NCI-H2171 treated with DMSO at 0.1 percent for 48 hours (cell line): ENCODE results near the gene RNF223.

Experiments
- DNase-seq: peaks from one replicate; lab custom pipeline; 2025; lab: John Stamatoyannopoulos, UW

The RNF223 gene

GRCh38 chr1:1026599-1027413 is 47.3 kb downstream of the RNF223 start:
- no peak for DNase-seq

DNA sequence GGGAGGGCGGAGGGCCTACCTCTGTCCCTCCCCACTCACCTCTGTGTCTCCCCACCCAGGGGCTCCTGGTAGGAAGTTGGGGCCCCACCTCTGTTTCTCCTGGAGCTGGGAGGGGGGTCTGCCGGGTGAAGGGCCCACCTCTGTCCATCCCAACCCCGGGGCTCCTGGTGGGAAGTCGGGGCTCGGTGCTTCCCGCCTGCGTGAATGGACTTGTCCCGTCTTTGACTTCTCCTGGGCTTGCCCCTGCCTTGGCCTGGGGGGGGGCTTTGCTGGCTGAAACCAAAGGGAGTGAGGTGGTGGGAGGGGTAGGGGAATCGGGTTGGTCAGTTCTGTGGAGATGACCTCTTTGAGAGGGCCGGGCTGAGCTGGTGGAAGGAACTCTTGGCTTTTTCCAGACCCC is 48.4 kb downstream of the RNF223 start:
- DNase-seq: no peak

GRCh38 chr1:1024771-1025699 is 49.1 kb downstream of the RNF223 start:
- no peak for DNase-seq

DNA sequence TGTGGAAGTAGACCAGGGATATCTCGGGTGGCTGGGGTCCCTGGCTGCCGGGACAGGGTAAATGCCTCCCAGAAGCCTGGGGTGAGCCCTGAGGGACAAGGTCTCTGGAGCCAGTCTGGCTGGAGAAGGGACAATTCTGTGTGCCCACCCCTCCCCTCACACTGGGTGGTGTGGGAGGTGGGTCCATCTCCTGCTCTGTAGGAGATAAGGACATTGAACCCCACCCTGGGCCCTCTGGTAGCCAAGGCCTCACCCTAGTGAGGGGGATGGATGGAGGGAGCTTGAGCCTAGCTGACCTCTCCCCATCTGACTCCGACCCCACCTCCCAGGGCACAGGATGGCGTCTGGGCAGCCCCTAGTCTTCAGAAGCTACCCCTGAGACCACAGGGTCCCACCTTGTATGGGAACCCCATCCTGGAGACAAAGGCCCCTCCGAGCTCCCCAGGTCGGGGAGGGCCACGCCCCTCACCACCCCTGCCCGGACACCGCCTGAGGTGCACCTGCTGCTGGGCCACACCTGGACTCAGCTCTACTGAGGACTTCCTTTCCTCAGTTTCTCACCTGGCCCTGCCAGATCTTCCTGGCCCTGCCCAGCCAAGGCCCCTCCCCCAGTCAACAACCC is 49.8 kb downstream of the RNF223 start:
- DNase-seq: no peak

GRCh38 chr1:1023700-1024099 is 50.4 kb downstream of the RNF223 start:
- no peak for DNase-seq

GRCh38 chr1:1022302-1023009 is 51.6 kb downstream of the RNF223 start:
- DNase-seq: no peak

DNA sequence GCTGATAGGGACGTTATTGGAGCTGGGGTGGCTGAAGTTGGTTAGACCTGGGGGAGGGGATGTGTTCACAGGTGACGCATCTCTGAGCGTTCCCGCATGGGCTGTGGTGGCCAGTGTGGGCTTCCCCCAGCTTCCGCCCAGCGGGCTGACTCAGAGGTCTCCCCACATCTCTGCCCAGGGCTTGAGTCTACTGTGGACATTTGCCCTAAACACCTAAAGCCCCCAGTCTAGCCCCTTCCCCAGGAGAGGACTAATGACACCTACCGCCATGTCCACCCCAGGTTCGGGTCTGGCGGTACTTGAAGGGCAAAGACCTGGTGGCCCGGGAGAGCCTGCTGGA is 52.2 kb downstream of the RNF223 start:
- no peak for DNase-seq

GRCh38 chr1:1021010-1021919 is 52.8 kb downstream of the RNF223 start:
- no peak for DNase-seq
